GM12878 (cell line): ENCODE measurements around the gene DISP3.

ENCODE experiments used
- CBX3 ChIP-seq: fragments of 200-600 bp; sonication (generic); IDR thresholded peaks from 2 replicates; pipeline ENCODE4 v1.6.1; 2016; ENCODE audit warnings: low read depth, borderline replicate concordance
- CHD2 ChIP-seq: IDR thresholded peaks from 2 replicates; pipeline ENCODE4 v1.6.1; 2011; ENCODE audit warnings: low read depth, low read length, improper control_type of control experiment, borderline replicate concordance
- EGR1 ChIP-seq, 2 experiments: IDR thresholded peaks; 1 replicate in 1 of 2; 2 replicates in 1 of 2; pipeline ENCODE4 v1.6.1; 2011 to 2012; ENCODE audit warnings: low read depth in 2 of 2, low read length in 2 of 2, borderline replicate concordance in 1 of 2, mild to moderate bottlenecking in 1 of 2, moderate library complexity in 1 of 2
- EZH2 ChIP-seq: IDR thresholded peaks from 2 replicates; pipeline ENCODE4 v1.6.1; 2012; ENCODE audit warnings: low read depth, mild to moderate bottlenecking, control low read depth, inconsistent platforms, low read length, borderline replicate concordance; ENCODE audit not compliant: control insufficient read depth
- POLR2A ChIP-seq: IDR thresholded peaks from 2 replicates; pipeline ENCODE4 v1.6.1; 2011; ENCODE audit warnings: low read depth, mild to moderate bottlenecking, low read length
- POLR2AphosphoS5 ChIP-seq: IDR thresholded peaks from 2 replicates; pipeline ENCODE4 v1.6.1; 2011; ENCODE audit warnings: mild to moderate bottlenecking, low read length, inconsistent platforms
- RAD21 ChIP-seq: IDR thresholded peaks from 2 replicates; pipeline ENCODE4 v1.6.1; 2011; ENCODE audit warnings: mild to moderate bottlenecking, low read depth, low read length, moderate library complexity; ENCODE audit not compliant: insufficient read depth
- RCOR1 ChIP-seq: conservative IDR thresholded peaks from 2 replicates; pipeline ENCODE4 v1.6.1; 2012; ENCODE audit warnings: low read depth, low read length, improper control_type of control experiment
- SMC3 ChIP-seq: IDR thresholded peaks from 2 replicates; pipeline ENCODE4 v1.6.1; 2011; ENCODE audit warnings: low read length, improper control_type of control experiment, borderline replicate concordance
- SREBF2 ChIP-seq: IDR thresholded peaks from 2 replicates; pipeline ENCODE4 v1.6.1; 2012; ENCODE audit warnings: mild to moderate bottlenecking, low read length
- TCF12 ChIP-seq: IDR thresholded peaks from 2 replicates; pipeline ENCODE4 v1.6.1; 2011; ENCODE audit warnings: low read depth, mild to moderate bottlenecking, low read length
- TF ChIP-seq, protein P1 (sequence below), 3 experiments: IDR thresholded peaks in 2 of 3; conservative IDR thresholded peaks in 1 of 3; 2 replicates each; pipeline ENCODE4 v1.5.1; 2011; ENCODE audit warnings: low read depth in 3 of 3, low read length in 3 of 3, mild to moderate bottlenecking in 3 of 3, control low read depth in 2 of 3, moderate library complexity in 2 of 3, inconsistent platforms in 1 of 3, mixed read lengths in 1 of 3; ENCODE audit not compliant: control insufficient read depth in 2 of 3, insufficient read depth in 1 of 3; ENCODE audit errors: extremely low read depth in 1 of 3
- TF ChIP-seq, protein P2 (sequence below): IDR thresholded peaks from 2 replicates; pipeline ENCODE4 v1.6.1; 2011; ENCODE audit warnings: low read depth, mild to moderate bottlenecking, low read length, moderate library complexity, borderline replicate concordance; ENCODE audit errors: extremely low read depth

GRCh38 chr1:11558276-11558675 is 79.3 kb downstream of the DISP3 start:
- TF ChIP-seq, protein P1, sequence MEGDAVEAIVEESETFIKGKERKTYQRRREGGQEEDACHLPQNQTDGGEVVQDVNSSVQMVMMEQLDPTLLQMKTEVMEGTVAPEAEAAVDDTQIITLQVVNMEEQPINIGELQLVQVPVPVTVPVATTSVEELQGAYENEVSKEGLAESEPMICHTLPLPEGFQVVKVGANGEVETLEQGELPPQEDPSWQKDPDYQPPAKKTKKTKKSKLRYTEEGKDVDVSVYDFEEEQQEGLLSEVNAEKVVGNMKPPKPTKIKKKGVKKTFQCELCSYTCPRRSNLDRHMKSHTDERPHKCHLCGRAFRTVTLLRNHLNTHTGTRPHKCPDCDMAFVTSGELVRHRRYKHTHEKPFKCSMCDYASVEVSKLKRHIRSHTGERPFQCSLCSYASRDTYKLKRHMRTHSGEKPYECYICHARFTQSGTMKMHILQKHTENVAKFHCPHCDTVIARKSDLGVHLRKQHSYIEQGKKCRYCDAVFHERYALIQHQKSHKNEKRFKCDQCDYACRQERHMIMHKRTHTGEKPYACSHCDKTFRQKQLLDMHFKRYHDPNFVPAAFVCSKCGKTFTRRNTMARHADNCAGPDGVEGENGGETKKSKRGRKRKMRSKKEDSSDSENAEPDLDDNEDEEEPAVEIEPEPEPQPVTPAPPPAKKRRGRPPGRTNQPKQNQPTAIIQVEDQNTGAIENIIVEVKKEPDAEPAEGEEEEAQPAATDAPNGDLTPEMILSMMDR (IDR thresholded peaks at IDR 0.05 in 2 of 3, conservative IDR thresholded peaks at IDR 0.05 in 1 of 3; ENCODE audit: control insufficient read depth in 2 of 3, extremely low read depth in 1 of 3, insufficient read depth in 1 of 3, low read depth in 3 of 3, low read length in 3 of 3): no peak
- TF ChIP-seq CHD2 (no peak), RAD21 (no peak), POLR2AphosphoS5 (no peak), CBX3 (no peak), EZH2 (no peak), EGR1 (IDR thresholded peaks at IDR 0.05; ENCODE audit: borderline replicate concordance in 1 of 2, low read depth in 2 of 2, low read length in 2 of 2) (no peak), RCOR1 (no peak), SMC3 (no peak), SREBF2 (no peak), POLR2A (no peak), TCF12 (no peak)
- TF ChIP-seq, protein P2, sequence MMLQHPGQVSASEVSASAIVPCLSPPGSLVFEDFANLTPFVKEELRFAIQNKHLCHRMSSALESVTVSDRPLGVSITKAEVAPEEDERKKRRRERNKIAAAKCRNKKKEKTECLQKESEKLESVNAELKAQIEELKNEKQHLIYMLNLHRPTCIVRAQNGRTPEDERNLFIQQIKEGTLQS: no peak
